GM18907 (cell line): Measurements from ENCODE around the gene DUSP5.
A peak's percentile ranks its signal among the peaks of the same experiment; 100 is the strongest.

Experiments
- ATAC-seq: cut with Tn5 transposase; IDR thresholded peaks from one replicate; pipeline ENCODE4 v1.9.1; 2021; ENCODE audit warnings: mild to moderate bottlenecking, moderate library complexity; ENCODE audit not compliant: unreplicated experiment

Gene DUSP5

DNA sequence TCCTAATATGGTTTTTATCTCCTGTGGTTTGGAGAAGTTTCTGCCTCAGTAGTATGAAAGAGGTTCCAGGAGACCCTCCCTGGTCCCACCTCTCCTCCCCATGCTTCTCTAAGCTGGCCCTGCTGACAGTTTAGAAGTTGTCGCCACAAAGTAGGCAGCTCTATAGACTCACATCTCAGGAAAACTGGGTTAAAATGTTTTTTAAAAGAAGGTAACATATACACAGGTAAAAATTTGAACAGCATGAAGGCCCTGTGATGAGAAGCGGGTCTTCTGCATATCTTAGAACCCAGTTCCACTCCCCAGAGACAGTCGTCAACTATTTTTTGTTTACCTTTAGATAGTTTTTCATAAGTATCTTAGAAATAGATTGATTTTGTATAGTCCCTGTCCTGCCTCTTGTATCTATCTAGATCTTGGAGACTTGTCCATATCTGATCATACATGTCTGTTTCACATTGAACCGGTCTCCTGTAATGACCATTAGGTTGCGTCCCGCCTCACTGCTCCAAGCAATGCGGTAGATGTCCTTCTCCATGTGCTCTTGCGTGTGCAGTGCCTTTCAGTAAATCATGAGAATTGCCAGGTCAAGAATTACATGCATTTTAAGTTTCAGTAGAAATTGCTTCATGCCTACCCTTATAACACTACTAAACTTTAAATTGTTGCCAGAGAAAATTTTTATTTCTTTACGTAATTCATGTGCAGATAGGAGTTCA, 2.2 kb downstream of the DUSP5 start:
- no peak for ATAC-seq

DNA sequence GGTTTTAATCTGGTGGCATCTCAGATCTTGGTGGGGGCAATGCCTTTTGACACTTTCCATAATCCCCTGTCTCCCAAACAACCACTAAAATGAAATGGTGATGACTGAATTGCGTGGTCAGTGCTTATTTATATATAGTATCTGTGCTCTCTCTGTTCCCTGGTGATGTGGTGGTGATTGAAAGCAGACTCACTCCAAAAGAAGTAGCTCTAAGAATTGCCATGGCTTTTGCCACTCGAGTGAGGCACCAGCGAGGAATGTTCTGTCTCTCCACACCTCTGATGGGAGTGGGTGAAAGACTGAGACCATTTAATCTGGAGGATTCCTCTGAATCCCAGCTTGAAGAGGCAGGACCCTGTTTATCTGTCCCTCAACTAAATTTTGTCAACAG, 2.8 kb downstream of the DUSP5 start:
- ATAC-seq = no peak

DNA sequence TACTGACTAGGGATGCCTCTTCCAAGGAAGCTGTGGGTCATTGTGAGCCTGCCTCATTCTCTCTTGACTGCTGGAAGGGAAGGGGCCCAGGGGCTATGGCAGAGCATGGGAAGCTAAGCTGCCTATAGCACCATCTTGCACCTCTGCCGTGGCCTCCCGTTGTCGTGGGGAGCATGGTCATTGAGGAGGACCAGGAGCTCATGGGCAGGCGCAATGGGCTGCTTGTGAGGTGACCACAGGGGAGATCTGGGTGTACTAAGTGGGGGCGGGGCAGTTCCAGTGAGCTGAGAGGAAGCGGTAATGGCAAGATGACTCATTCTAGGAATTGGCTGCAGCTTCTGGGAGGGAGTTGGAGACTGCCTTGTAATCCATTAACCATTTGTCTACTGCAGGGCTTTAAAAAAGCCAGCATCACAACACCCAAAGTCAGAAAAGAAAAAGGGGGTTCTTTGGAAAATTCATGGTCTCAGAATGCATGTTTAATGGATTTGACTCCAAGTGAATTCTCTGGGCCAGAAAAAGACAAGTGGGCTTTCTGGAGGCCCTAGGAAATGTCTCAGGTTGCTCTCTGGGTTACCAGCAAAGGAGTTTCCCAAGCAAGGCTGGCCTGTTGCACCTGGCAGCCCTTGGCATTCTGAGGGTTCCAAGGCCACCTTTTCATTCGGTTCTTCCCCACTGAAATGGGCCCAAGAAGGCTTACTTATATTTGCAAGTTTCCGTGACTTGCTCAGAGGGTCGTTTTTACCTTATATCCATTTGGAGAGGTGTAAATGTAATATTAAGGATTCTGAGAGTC, 3.6 kb downstream of the DUSP5 start:
- ATAC-seq = peak; percentile 19

DNA sequence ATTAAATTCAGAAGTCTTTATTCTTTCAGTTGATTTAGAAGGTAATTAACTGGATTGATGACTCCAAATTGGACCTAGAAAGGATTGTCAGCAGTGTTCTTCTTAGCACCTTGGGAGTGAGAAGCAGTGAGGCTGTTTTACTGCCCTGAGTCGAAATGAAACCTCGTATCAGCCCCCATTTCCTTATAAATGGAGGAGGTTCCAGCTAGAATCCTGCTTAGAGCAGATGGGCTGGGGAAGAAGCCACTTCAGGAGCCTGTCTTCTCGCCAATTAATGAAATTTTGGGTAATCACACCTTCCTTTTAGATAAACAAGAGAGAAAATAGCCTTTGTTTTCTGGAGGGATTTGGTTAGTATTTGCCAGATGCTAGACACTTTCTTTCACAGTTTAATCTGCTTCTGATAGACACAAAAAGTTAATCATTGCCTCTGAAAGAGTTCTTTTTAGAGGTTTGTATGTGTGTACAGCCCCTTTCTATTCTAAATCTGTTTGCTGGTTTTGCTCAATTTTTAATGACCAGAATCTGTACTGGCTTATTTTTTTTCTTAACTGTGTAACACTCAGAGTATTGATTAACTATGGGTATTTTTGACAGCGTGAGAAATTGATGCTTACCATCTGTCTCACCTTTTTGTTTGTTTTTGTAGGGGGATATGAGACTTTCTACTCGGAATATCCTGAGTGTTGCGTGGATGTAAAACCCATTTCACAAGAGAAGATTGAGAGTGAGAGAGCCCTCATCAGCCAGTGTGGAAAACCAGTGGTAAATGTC, 4.6 kb downstream of the DUSP5 start:
- peak; percentile 17 for ATAC-seq

DNA sequence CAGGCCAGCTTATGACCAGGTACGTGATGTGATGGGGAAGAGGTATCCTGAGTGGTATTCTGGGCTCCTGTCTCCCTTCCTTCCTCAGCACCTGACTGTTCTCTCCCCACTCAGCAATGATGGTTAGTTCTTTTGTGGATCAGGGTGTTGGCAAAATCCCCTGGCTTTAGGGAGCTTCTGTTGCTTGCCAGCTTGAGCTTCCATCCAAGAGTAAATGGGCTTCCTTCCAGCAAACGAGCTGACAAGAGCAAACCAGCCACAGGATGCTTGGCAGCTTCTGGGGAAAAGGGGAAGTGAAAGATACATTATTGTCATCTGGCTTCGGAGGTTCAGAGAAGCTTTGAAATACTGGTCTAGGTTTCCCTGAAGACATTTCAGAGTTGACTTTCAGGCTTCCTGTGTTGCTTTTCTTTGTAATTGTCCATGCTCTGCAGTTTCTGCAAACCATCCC, 5.2 kb downstream of the DUSP5 start:
- ATAC-seq = peak; percentile 43

DNA sequence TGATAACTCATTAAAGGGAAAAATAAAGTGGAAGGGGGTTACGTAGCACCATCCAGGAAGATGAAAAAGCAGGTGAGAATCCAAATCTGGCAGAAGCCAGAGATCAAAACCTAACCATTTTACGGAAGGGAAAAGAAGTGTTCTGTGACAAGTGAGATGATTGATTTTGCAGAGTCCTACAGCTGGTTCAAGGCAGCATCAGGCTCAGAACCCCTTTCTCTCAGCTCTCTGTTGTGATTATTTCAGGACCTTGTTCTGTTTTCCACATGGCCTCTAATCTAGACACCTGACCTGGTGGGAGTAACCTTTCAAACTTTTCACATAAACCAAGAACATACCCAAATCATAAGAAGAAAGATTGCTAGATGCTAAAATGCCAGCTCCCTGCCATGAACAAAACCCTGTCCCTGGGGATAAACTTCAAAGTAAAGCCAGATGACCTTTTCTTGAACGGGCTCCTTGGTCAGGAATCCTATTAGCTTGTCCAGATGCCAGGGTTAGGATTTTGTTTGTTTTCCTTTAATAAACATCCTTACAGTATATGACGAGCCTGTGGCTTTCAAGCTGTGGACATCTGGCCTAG, 5.9 kb downstream of the DUSP5 start:
- no peak for ATAC-seq

DNA sequence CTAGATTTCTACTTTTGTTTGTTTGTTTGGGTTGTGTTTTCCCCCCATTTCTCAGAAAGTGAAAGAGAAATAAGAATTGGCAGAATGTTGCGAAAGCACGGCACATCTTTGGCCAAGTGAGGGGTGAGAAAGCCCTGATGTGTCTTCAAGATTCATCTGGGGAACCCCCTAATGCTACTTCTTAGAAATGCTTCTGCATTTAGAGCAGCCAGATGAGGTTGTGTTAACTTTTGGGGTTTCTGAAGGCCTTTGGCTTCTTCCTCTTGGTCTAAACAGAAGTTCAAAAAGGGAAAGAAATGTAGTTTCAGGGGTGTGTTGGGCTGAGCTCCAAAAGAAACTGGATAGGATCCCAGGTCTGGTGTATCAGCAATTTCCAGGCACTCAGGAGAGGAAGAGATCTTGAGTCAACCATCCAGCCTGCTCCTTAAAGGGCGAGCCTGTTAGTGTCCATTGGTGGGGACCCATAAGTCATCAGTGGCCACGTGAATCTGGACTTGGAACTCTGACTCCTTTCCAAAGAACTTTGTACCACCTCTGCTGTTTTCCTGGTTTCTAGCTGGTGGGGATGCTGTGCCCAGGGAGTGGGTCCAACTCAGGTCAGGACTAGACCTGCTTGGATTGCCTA, 6.5 kb downstream of the DUSP5 start:
- ATAC-seq = peak; percentile 62

DNA sequence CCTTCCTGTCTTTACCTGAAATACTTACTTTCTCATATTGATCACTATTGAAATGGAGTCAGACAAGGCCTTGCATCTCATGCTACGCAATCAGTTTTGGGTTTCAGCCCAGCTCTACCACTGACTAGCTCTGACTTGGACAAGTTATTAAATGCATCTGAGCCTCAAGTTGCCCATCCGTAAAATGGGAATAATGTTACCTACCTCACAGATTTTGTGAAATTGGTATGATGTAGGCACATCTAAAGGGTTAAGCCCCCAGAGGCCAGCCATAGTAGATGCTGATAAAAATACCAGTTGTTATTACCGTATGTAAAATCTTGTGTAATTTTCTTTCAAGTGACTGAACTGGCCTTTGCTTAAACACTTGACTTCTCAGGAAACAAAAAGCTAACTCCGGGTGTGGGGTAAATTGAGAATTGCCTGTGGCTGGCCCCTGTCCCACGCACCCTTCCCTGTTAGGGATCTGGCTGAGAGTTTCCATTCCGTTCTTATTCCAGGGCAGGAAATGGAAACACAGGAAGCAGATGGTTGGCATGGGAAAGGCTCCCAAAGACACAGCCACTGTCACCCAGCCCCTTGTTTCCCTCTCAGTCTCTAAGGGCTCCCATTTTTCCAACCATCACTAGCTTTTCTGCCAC, 7.5 kb downstream of the DUSP5 start:
- no peak for ATAC-seq

DNA sequence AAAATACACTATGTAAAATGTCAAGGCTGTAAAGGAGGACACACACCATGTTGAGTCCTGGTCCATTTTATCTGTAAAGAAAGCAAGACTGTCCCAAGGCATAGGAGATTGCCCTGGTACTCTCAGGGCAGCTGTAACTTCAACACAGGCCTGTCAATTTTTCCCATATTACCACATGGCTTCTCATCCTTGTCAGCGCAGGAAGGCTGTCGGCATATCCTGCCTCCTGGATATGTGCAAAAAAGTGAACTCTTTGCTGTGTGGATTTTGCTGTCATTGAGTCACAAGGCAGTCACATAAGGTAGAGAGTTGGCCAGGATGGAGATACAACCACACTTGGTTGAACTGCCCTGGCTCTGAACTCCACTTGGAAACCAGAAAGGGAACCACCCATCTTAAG, 8.7 kb downstream of the DUSP5 start:
- no peak for ATAC-seq

DNA sequence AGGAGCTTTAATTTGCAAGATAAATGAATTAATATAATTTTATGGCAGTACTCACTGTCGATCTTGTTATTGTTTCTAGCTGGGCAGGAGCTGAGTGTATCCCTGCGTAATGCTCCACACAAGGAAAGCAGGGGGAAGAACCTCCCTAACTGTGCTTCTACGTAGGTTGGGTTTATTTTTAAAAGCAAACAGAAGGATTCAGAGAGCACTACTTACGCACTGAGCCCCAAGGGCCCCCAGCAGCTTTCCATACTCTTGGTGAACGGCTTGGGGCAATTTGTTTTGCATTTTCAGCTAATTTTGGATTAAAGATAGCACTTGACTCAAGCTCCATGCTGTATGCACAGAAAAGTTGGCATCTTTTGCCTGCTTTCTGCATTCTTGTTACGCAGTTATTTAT, 9.6 kb downstream of the DUSP5 start:
- no peak for ATAC-seq

DNA sequence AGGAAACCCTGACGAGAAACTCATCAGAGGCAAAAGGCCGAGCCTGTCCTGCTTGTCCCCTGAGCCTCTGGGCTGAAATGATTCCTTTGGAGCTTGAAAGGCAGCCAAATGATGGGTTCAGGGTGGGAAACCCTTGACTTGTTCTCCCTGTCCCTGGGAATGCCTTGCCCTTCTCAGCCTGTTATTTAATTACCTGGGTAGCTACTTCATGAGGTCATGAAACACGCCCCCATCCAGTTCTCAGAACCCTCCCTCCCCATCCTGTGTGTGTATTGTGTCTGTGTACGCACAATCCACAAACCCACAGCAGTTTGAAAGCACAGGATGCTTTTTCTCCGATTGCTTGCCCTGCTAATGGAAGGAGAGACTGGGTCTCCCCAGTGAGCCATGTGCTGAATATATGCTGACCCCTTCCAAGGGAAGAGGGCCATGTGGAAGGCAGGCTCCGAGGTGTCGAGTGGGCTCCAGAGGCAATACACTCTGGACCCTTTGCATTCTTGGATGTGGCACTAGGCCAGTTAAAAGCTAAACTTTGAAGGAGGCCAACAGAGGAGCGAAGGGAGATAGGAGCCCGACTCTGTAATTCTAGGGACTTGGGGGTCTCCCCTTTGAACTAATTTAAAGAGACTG, 10.6 kb downstream of the DUSP5 start:
- no peak for ATAC-seq

DNA sequence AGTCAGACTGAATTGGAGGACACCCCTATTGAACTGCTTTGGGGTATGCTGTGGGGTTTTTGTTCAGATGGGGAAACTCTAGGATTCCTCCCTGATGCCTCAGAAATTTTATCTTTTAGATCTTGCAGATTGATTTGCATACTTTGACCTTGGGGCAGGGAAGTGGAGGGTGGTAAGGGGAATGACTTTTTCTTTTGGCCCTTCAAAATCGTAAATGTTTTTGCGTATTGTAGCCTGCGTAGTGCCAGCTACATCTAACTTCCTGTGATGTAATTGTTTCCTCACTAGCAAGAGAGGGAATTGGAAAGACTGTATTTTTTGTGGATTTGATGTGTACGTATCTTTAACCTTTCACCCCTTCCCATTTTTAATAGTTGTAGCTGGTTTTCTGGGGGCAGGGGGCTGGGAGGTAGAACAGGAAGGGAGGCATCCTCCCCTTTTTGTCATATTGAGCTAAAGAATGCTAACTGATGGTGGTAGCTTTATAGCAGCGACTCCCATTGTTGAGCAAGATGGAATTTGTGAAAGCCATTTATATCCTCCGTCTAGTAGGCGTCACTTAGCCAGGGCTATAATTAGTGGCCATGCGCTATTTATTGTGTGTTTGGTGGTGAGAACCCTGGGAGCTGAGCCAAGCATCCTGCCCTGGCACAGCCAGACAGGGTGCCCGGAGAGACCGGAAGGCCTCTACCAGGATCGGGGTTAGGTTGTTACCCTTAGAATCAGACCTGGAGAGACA, 11.3 kb downstream of the DUSP5 start:
- no peak for ATAC-seq

DNA sequence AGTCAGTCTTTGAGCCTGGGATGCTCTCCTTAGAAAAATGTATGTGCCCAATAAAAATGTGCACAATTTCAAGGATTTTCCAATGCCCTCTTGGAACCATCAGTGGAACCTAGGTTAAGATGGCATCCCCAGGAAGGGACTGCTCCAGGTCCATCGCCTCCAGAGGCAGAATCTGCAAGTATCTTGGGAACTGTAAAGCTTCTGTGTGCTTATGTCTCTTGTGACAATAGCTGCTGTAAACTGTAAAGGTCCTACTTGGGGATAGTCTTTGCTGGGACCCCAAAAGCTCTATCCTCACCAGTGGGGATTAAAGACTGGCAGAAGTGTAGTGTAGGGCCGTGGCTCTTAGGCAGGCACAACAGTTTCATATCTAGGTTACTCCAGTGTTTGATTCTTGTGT, 11.9 kb downstream of the DUSP5 start:
- ATAC-seq = no peak

DNA sequence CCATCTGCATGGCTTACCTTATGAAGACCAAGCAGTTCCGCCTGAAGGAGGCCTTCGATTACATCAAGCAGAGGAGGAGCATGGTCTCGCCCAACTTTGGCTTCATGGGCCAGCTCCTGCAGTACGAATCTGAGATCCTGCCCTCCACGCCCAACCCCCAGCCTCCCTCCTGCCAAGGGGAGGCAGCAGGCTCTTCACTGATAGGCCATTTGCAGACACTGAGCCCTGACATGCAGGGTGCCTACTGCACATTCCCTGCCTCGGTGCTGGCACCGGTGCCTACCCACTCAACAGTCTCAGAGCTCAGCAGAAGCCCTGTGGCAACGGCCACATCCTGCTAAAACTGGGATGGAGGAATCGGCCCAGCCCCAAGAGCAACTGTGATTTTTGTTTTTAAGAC, 12.4 kb downstream of the DUSP5 start:
- ATAC-seq = no peak

DNA sequence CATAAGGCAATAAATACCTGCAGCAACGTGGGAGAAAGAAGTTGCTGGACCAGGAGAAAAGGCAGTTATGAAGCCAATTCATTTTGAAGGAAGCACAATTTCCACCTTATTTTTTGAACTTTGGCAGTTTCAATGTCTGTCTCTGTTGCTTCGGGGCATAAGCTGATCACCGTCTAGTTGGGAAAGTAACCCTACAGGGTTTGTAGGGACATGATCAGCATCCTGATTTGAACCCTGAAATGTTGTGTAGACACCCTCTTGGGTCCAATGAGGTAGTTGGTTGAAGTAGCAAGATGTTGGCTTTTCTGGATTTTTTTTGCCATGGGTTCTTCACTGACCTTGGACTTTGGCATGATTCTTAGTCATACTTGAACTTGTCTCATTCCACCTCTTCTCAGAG, 13.0 kb downstream of the DUSP5 start:
- no peak for ATAC-seq

DNA sequence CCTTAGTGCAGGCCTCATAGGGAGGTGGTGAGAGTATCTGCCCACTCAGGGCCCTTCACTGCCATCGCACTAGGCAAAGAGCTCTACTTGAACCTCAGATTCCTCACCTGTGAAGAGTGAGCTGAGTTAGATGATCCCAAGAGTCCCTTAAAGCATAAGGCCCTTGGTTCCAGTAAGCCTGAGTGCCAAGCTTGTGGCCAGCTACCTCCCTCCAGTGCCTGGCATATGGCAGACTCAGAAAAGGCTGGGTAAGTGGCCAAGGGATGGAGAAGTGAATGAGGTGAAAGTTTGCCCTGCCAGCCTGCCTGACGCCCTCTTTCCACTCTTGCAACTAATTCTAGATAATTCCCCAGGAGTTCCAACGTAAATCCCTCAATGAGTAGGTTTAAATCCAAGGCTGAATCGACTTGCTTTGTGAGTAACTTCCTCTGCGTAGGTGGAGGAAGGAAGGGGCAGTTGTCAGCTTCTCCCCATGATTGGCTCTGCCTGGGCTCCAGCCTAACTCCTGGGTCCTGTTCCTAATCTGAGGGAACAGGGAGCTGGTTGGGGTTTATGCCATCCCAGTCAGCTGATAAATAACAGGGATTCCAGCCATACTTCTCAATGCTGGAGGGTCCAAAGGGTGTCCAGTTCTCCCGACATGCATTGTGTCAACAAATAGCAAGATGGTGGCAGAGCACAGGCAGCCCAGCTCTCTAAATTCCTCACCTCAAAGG, 14.2 kb downstream of the DUSP5 start:
- ATAC-seq = no peak

DNA sequence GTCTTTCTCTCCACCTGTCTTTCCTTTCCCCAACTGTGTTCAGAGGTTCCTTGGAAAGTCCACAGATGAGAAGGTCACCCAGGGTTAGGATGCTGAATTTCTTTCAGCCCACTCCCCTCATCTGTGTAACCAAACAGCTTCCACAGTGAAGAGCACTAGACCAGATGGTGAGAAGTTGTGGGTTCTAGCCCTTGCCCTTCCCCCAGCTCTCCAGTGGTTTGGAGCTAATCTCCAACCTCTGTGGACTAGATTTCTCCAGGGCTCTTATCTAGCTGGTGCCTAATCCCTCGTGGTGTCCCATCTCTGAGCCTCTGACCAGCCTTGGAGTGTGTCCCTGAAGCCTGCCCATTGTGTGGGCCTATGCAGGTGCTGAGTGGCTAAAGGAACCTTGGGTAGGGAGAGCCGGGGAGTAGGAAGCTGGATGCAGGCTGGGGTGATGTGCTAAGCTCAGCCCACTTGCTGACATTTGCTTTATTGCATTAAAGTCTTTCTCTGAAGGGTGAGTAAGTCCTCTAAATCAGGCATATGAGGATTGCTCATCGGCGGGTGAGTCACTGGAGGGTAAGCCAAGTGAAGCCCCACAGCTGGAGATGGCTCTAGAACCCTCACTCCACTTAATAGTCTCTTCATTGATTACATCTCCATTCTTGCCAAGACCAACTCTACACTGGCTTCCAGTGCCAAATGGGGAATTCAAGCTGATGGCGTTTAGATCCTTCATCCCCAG, 14.9 kb downstream of the DUSP5 start:
- ATAC-seq = no peak

DNA sequence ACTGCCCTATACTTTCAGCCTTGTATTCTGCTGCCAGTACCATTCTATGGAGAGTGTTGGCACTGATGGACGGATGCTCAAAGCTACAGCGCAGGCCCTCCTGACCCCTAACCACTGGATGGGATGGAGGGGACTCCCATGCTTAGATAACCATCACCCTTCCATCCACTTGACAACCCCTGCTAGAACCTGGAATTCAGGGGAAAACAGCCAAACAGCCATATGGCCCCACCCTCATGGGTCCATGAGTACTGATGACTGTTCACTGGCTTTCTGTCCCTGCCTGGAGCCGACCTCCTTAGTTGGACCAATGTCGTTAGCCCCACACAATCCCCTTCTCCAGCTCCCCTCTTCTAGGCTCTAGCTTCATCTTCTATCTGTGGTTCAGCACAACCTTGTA, 16.2 kb downstream of the DUSP5 start:
- no peak for ATAC-seq
